DOHH2 (cell line): ENCODE measurements around the gene B3GLCT.
"Not testable (repeated sequence)": the region's sequence is repeated elsewhere in the genome, so short reads cannot be mapped to it uniquely, and the experiment has no call there.

Experiments
- H3F3A ChIP-seq: fragments of 200-600 bp; sonication (generic), shearing (Covaris generic); 2 replicates; pipeline ENCODE4 v1.6.0; 2016; ENCODE audit warnings: antibody characterized with exemption, mild to moderate bottlenecking; ENCODE audit not compliant: control insufficient read depth, insufficient read depth
- H3K27ac ChIP-seq: fragments of 200-600 bp; sonication (generic); 2 replicates; pipeline ENCODE4 v1.5.1; 2014; ENCODE audit warnings: low read depth, mild to moderate bottlenecking, low read length, moderate library complexity
- H3K27me3 ChIP-seq: fragments of 200-600 bp; sonication (generic); 2 replicates; pipeline ENCODE4 v1.6.1; 2014; ENCODE audit warnings: mild to moderate bottlenecking, low read length, mixed read lengths; ENCODE audit not compliant: control insufficient read depth
- H3K36me3 ChIP-seq: fragments of 200-600 bp; sonication (generic); 2 replicates; pipeline ENCODE4 v1.6.1; 2014; ENCODE audit warnings: mild to moderate bottlenecking, low read length, moderate library complexity, mixed read lengths; ENCODE audit not compliant: control insufficient read depth
- H3K4me1 ChIP-seq: fragments of 200-600 bp; sonication (generic); 2 replicates; pipeline ENCODE4 v1.6.1; 2014; ENCODE audit warnings: mild to moderate bottlenecking, low read length, mixed read lengths; ENCODE audit not compliant: control insufficient read depth
- H3K4me2 ChIP-seq: fragments of 200-600 bp; sonication (generic); 2 replicates; pipeline ENCODE4 v1.6.0; 2014; ENCODE audit warnings: mild to moderate bottlenecking, low read length, moderate library complexity
- H3K4me3 ChIP-seq: fragments of 200-600 bp; sonication (generic); 2 replicates; pipeline ENCODE4 v1.5.1; 2014; ENCODE audit warnings: mild to moderate bottlenecking, low read length, mixed read lengths
- H3K79me2 ChIP-seq: fragments of 200-600 bp; sonication (generic); 2 replicates; pipeline ENCODE4 v1.6.1; 2014; ENCODE audit warnings: mild to moderate bottlenecking, low read length, mixed read lengths; ENCODE audit not compliant: control insufficient read depth
- H3K9me2 ChIP-seq: fragments of 200-600 bp; sonication (generic); replicated peaks from 2 replicates; pipeline ENCODE4 v1.6.1; 2014; ENCODE audit warnings: mild to moderate bottlenecking, low read length, mixed read lengths; ENCODE audit not compliant: control insufficient read depth
- H3K9me3 ChIP-seq: fragments of 200-600 bp; sonication (generic); 2 replicates; pipeline ENCODE4 v1.6.1; 2014; ENCODE audit warnings: antibody characterized with exemption, low read length, mixed read lengths; ENCODE audit not compliant: control insufficient read depth, insufficient read depth
- H4K20me1 ChIP-seq: fragments of 200-600 bp; sonication (generic); 2 replicates; pipeline ENCODE4 v1.6.0; 2014; ENCODE audit warnings: low read depth, mild to moderate bottlenecking, antibody characterized with exemption, low read length, moderate library complexity; ENCODE audit not compliant: control insufficient read depth, insufficient read depth
- CTCF ChIP-seq: fragments of 200-600 bp; sonication (generic); IDR thresholded peaks from one replicate; pipeline ENCODE4 v1.5.1; 2014; ENCODE audit warnings: antibody characterized with exemption, mild to moderate bottlenecking, low read depth, low read length; ENCODE audit not compliant: poor library complexity, severe bottlenecking
- EZH2phosphoT487 ChIP-seq: fragments of 200-600 bp; sonication (generic); IDR thresholded peaks from 2 replicates; pipeline ENCODE4 v1.6.1; 2017; ENCODE audit warnings: borderline replicate concordance, mild to moderate bottlenecking, antibody characterized with exemption, low read length, moderate library complexity, mixed read lengths

B3GLCT gene

GRCh38 chr13:31334994-31335557, 135.3 kb downstream of the B3GLCT start:
- Histone ChIP-seq H4K20me1 (no peaks in the 10 kb centered on the region), H3K36me3 (no peaks in the 10 kb centered on the region), H3K79me2 (no peaks in the 10 kb centered on the region), H3K9me3 (no peaks in the 10 kb centered on the region), H3K4me1 (peaks cover 4% of the 10 kb centered on the region), H3K27me3 (no peaks in the 10 kb centered on the region), H3K4me3 (no peak overlapping the region), H3K9me2 (no peaks in the 10 kb centered on the region), H3K4me2 (no peak overlapping the region), H3K27ac (no peak overlapping the region), H3F3A (no peaks in the 10 kb centered on the region)
- TF ChIP-seq EZH2phosphoT487 (no peak), CTCF (no peak)

- not testable (repeated sequence) for H3K36me3 ChIP-seq, H3K4me2 ChIP-seq, H3K4me3 ChIP-seq, H4K20me1 ChIP-seq, H3K79me2 ChIP-seq, H3K27me3 ChIP-seq, H3K9me2 ChIP-seq, H3K4me1 ChIP-seq, H3F3A ChIP-seq, H3K27ac ChIP-seq, H3K9me3 ChIP-seq
Observed at GRCh38 chr13:31339616-31340015, 139.8 kb downstream of the B3GLCT start.

GRCh38 chr13:31340848-31341247, 141.1 kb downstream of the B3GLCT start:
- not testable (repeated sequence) for H3K27ac ChIP-seq, H3K9me3 ChIP-seq, H3K4me3 ChIP-seq, H3K9me2 ChIP-seq, H4K20me1 ChIP-seq, H3F3A ChIP-seq, H3K4me2 ChIP-seq, H3K36me3 ChIP-seq, H3K27me3 ChIP-seq, H3K79me2 ChIP-seq, H3K4me1 ChIP-seq

GRCh38 chr13:31346891-31347290, 147.1 kb downstream of the B3GLCT start:
- no peak overlapping the region for H3K4me2 ChIP-seq
- H3K27me3 ChIP-seq = no peaks in the 10 kb centered on the region
- TF ChIP-seq EZH2phosphoT487 = no peak
- no peak for TF ChIP-seq CTCF
- H3K27ac ChIP-seq = no peak overlapping the region
- H3K4me1 ChIP-seq = no peaks in the 10 kb centered on the region
- no peaks in the 10 kb centered on the region for H3K9me2 ChIP-seq
- H3K9me3 ChIP-seq = peaks cover 3% of the 10 kb centered on the region; the same call in 1 of the 2 replicates
- H4K20me1 ChIP-seq = no peaks in the 10 kb centered on the region
- no peak overlapping the region for H3K4me3 ChIP-seq
- no peaks in the 10 kb centered on the region for H3K36me3 ChIP-seq
- H3F3A ChIP-seq = no peaks in the 10 kb centered on the region
- H3K79me2 ChIP-seq = no peaks in the 10 kb centered on the region
